ENCODE measurements around the gene MRPL38.
A peak's percentile ranks its signal among the peaks of the same experiment; 100 is the strongest.

The MRPL38 gene

GRCh38 chr17:75904749-75905521 lies at the start of gene MRPL38:
MRPL38 (minus strand) TSS chr17:75904884; CDS start chr17:75904875, 9 bp downstream.
- H3K9me3 Mint-ChIP-seq, result no peaks in the 10 kb centered on the region

DNA sequence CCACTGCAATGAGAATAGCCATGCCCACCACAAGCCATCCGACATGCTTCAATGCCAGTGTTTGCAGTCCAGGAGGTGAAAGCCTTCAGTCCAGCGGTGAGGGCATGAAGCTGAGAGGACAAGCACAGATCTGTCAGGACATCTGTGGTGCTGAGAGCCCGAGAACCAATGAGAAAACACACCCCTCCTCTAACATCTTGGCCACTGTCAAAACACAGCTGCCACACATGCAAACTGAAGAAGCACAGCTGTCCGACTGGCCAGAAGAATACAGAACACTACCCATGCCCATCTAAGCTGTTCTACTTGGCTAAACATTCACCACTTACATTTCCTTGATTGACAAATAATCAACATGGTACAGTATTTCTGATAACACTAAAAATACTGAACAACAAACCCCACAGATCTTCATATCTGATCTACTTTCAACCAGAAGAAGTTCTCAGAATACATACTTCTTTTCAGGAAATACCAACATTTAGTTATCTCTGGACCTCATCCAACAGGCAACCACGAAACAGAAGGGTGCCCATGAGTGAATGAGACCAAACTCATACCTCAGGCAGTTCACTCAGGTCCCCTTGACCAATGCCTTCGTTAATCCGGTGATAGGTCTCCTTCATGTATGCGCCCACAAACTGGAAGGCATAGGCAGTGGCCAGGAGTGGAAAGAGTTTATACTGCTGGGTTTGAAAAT lies 46.3 kb upstream of the MRPL38 start:
- H3K27me3 Mint-ChIP-seq, result no peaks in the 10 kb centered on the region
- no peak overlapping the region for H3K27ac Mint-ChIP-seq
- no peaks in the 10 kb centered on the region for H3K9me3 Mint-ChIP-seq
- peaks cover 60% of the 10 kb centered on the region for H3K36me3 Mint-ChIP-seq (ENCODE audit: low read depth)
- peaks cover 4% of the 10 kb centered on the region for H3K4me1 Mint-ChIP-seq (ENCODE audit: low read depth)
- H3K4me3 Mint-ChIP-seq, result no peak overlapping the region

More at GRCh38 chr17:75904749-75905521, at the start of gene MRPL38:
- Mint-ChIP-seq H3K4me1 (ENCODE audit: low read depth) (peaks cover 22% of the 10 kb centered on the region), H3K27ac (peak within 1 kb of the TSS; percentile 95), H3K36me3 (ENCODE audit: low read depth) (peaks cover 12% of the 10 kb centered on the region), H3K4me3 (peak within 1 kb of the TSS; percentile 99), H3K27me3 (no peaks in the 10 kb centered on the region)

GRCh38 chr17:75950421-75950820 lies 45.7 kb upstream of the MRPL38 start:
- H3K9me3 Mint-ChIP-seq, result no peaks in the 10 kb centered on the region
- no peak overlapping the region for H3K27ac Mint-ChIP-seq
- peaks cover 4% of the 10 kb centered on the region for H3K4me1 Mint-ChIP-seq (ENCODE audit: low read depth)
- peaks cover 56% of the 10 kb centered on the region for H3K36me3 Mint-ChIP-seq (ENCODE audit: low read depth)
- no peaks in the 10 kb centered on the region for H3K27me3 Mint-ChIP-seq
- no peak overlapping the region for H3K4me3 Mint-ChIP-seq

DNA sequence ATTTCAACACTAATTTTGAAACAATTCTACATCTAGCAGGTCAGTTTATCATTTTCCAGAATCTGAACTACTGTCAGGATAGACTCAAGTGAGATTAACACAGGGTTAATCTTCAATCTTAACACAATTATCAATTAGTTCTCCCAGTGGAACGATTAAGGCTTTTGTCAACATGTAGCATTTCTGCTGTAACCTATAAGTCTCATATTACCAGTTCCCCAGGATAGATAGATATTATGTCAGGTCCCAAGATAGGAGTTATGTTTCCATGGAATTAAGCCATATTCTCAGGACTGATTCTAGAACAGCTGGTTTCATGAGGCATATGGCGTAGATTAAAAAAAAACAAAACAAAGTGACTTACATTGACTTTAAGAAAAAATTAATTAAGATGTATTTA lies 40.5 kb upstream of the MRPL38 start:
- Mint-ChIP-seq H3K27me3 (no peaks in the 10 kb centered on the region), H3K36me3 (ENCODE audit: low read depth) (peaks cover 28% of the 10 kb centered on the region), H3K4me3 (no peak overlapping the region), H3K9me3 (no peaks in the 10 kb centered on the region), H3K27ac (no peak overlapping the region), H3K4me1 (ENCODE audit: low read depth) (peaks cover 15% of the 10 kb centered on the region)

DNA sequence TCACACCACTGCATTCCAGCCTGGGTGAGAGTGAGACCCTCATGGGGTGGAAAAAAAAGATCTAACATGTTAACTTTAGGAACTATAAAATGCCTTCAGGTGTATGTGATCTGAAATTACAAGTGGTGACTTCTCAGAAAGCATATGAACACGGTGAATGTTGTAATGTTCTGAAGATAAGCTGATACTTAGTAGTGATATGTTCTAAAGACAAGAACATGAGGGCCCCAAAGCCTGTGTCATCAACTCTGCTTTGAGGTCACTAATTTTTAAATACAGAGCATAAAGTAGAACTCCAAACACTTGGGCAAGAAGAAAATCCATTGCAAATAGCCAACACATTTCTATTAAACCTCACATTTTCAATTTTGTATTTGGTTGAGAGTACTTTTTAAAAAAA lies 38.8 kb upstream of the MRPL38 start:
- Mint-ChIP-seq H3K4me3 (no peak overlapping the region), H3K9me3 (no peaks in the 10 kb centered on the region)

GRCh38 chr17:75942473-75942872 lies 37.8 kb upstream of the MRPL38 start:
- Mint-ChIP-seq H3K9me3 (no peaks in the 10 kb centered on the region), H3K27me3 (no peaks in the 10 kb centered on the region), H3K27ac (no peak overlapping the region), H3K36me3 (ENCODE audit: low read depth) (peaks cover 8% of the 10 kb centered on the region), H3K4me1 (ENCODE audit: low read depth) (peaks cover 18% of the 10 kb centered on the region), H3K4me3 (no peak overlapping the region)

More for the DNA sequence above, 38.8 kb upstream of the MRPL38 start:
- Mint-ChIP-seq H3K27me3 (no peaks in the 10 kb centered on the region), H3K27ac (no peak overlapping the region), H3K4me1 (ENCODE audit: low read depth) (peaks cover 18% of the 10 kb centered on the region), H3K36me3 (ENCODE audit: low read depth) (peaks cover 16% of the 10 kb centered on the region)

DNA sequence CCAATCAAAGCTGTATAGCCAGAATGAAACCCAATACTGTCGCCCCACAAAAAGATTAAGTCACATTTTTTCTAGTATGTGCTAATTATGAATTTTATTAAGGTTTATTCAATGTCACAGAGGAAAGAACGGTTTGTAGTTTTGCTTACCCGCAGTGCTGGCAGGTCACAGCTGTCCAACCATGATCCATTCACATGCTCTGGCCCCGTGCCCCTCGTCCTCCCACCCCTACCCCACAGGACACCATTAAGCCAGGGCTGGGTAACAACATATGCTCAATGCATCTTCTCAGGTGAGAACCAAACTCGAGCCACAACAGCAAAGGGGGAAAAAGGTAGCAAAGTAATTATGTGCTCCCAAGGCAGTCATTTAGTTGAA lies 36.7 kb upstream of the MRPL38 start:
- no peaks in the 10 kb centered on the region for H3K9me3 Mint-ChIP-seq
- H3K4me3 Mint-ChIP-seq, result peak overlapping the region; percentile 93
- peaks cover under 1% of the 10 kb centered on the region for H3K36me3 Mint-ChIP-seq (ENCODE audit: low read depth)
- H3K4me1 Mint-ChIP-seq (ENCODE audit: low read depth), result peaks cover 18% of the 10 kb centered on the region
- H3K27me3 Mint-ChIP-seq, result no peaks in the 10 kb centered on the region
- H3K27ac Mint-ChIP-seq, result peak overlapping the region; percentile 87

- no peaks in the 10 kb centered on the region for H3K9me3 Mint-ChIP-seq
- H3K27me3 Mint-ChIP-seq, result no peaks in the 10 kb centered on the region
- peaks cover 18% of the 10 kb centered on the region for H3K4me1 Mint-ChIP-seq (ENCODE audit: low read depth)
- no peaks in the 10 kb centered on the region for H3K36me3 Mint-ChIP-seq (ENCODE audit: low read depth)
- peak within 1 kb of the TSS; percentile 87 for H3K27ac Mint-ChIP-seq
- peak within 1 kb of the TSS; percentile 93 for H3K4me3 Mint-ChIP-seq
Observed at GRCh38 chr17:75940727-75941441, 36.2 kb upstream of the MRPL38 start, which contains the start of gene FBF1. FBF1 (minus strand) TSS chr17:75941042; CDS start chr17:75938149, 2,893 bp downstream.

DNA sequence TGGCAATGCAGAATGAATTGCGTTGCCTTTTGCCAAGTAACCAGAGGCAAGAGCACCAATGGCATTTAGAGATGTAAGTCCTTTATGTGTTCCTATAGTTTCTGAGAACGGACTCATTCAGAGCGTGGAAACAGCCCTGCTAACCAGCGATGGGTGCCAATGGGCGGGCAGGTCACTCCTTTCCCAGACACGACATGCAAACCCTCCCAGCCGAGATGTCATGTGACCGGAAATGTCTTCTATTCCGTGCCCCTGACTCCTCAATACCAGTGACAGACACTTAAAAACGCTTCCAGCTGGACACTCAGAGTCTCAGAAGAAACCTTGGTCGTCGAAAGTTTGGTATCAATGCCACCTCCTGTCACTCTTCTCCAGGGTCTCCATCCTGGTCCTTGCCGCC lies 33.0 kb upstream of the MRPL38 start:
- Mint-ChIP-seq H3K9me3 (no peaks in the 10 kb centered on the region), H3K27ac (no peak overlapping the region)

GRCh38 chr17:75933808-75934207 lies 29.1 kb upstream of the MRPL38 start:
- H3K4me1 Mint-ChIP-seq (ENCODE audit: low read depth), result no peaks in the 10 kb centered on the region
- H3K9me3 Mint-ChIP-seq, result no peaks in the 10 kb centered on the region
- no peaks in the 10 kb centered on the region for H3K36me3 Mint-ChIP-seq (ENCODE audit: low read depth)
- no peak overlapping the region for H3K4me3 Mint-ChIP-seq
- no peak overlapping the region for H3K27ac Mint-ChIP-seq
- H3K27me3 Mint-ChIP-seq, result no peaks in the 10 kb centered on the region

More for the DNA sequence above, 33.0 kb upstream of the MRPL38 start:
- Mint-ChIP-seq H3K4me1 (ENCODE audit: low read depth) (peaks cover 18% of the 10 kb centered on the region), H3K27me3 (no peaks in the 10 kb centered on the region), H3K4me3 (no peak overlapping the region), H3K36me3 (ENCODE audit: low read depth) (no peaks in the 10 kb centered on the region)

DNA sequence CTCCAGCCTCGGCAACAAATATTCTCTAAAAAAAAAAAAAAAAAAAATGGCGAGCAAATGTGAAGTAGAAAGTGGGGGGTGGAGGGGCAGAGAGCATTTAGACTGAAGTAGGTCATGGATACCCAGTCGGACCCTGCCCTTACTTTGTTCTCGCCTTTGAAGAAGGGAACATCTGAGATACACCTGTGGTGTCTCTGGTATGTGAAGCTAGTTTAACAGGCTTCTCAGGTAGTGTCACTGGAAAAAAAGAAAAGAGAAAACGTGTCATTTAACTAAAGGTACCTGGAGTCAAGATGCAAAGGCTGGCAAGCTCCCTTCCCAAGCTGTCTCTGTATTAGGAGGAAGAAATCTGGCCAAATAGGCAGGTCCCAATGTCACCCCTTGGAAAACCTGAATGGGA lies 28.2 kb upstream of the MRPL38 start:
- H3K4me1 Mint-ChIP-seq (ENCODE audit: low read depth), result no peaks in the 10 kb centered on the region
- H3K27me3 Mint-ChIP-seq, result no peaks in the 10 kb centered on the region
- H3K9me3 Mint-ChIP-seq, result no peaks in the 10 kb centered on the region
- no peak overlapping the region for H3K4me3 Mint-ChIP-seq
- no peak overlapping the region for H3K27ac Mint-ChIP-seq
- H3K36me3 Mint-ChIP-seq (ENCODE audit: low read depth), result no peaks in the 10 kb centered on the region

DNA sequence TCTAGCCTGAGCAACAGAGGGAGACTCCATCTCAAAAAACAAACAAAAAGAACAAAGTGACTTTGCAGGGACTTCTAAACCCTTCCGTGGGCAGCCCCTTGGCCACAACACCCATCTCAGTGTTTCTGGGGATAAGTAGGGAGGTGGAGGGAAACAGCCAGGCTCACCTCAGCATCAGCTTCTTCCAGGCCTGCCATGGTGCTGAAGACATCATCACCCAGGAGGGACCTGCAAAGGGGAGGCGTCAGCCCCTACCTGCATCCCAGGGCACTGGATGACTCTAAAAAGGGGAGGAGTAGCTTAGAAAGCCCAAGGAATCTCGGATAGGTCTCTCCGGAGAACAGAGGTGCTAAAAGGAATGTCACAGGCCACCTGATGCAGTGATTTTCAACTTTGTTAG lies 26.4 kb upstream of the MRPL38 start:
- H3K4me3 Mint-ChIP-seq, result no peak overlapping the region
- H3K4me1 Mint-ChIP-seq (ENCODE audit: low read depth), result no peaks in the 10 kb centered on the region
- no peaks in the 10 kb centered on the region for H3K9me3 Mint-ChIP-seq
- H3K27me3 Mint-ChIP-seq, result no peaks in the 10 kb centered on the region
- H3K27ac Mint-ChIP-seq, result no peak overlapping the region
- peaks cover 4% of the 10 kb centered on the region for H3K36me3 Mint-ChIP-seq (ENCODE audit: low read depth)

DNA sequence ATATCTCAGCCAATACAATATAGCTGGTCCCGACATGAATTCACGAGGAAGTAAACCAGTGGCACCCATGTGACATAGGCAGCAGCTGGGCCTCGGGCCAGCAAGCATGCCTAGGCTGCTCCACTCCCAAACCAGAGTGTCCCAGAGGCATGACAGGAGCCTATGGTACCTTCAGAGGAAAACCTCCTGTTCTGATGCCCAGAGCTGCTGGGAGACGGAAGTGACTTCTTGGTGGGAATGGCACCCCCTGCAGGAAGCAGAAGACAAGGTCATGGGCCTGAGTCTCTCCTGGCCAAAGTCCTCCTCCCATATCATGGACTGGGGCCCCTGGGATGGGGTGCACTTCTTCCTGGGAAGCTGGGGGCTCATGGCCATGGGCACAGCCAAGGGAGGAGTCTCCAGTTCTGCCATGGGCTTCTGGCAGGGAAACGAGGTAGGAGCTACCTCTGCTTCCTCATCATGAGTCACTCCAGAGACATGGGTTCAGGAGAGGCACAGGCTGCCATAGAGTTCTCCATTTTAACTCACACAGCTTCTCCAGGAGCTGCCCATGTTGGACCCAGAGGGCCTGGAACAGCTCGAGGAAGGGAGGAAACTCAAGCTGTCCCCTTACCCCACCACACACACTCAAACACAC lies 22.7 kb upstream of the MRPL38 start:
- Mint-ChIP-seq H3K36me3 (ENCODE audit: low read depth) (peaks cover 6% of the 10 kb centered on the region), H3K4me3 (no peak overlapping the region), H3K27me3 (no peaks in the 10 kb centered on the region), H3K4me1 (ENCODE audit: low read depth) (no peaks in the 10 kb centered on the region), H3K27ac (no peak overlapping the region), H3K9me3 (no peaks in the 10 kb centered on the region)

- H3K4me1 Mint-ChIP-seq (ENCODE audit: low read depth), result no peaks in the 10 kb centered on the region
- peaks cover 6% of the 10 kb centered on the region for H3K36me3 Mint-ChIP-seq (ENCODE audit: low read depth)
- no peak overlapping the region for H3K4me3 Mint-ChIP-seq
- H3K9me3 Mint-ChIP-seq, result no peaks in the 10 kb centered on the region
- no peak overlapping the region for H3K27ac Mint-ChIP-seq
- no peaks in the 10 kb centered on the region for H3K27me3 Mint-ChIP-seq
Observed at GRCh38 chr17:75926456-75926855, 21.8 kb upstream of the MRPL38 start.

Measured in stimulated activated naive CD8-positive, alpha-beta T cell treated with anti-CD3 and anti-CD28 coated beads, Interleukin-15, Interleukin-2, amounts not matched to agents 100 ng/mL and 50 ng/mL, for 24 hours (primary cell).